ENCODE data around the gene FAM174C.
"Not testable (repeated sequence)": the region's sequence is repeated elsewhere in the genome, so short reads cannot be mapped to it uniquely, and the experiment has no call there.

Gene FAM174C

DNA sequence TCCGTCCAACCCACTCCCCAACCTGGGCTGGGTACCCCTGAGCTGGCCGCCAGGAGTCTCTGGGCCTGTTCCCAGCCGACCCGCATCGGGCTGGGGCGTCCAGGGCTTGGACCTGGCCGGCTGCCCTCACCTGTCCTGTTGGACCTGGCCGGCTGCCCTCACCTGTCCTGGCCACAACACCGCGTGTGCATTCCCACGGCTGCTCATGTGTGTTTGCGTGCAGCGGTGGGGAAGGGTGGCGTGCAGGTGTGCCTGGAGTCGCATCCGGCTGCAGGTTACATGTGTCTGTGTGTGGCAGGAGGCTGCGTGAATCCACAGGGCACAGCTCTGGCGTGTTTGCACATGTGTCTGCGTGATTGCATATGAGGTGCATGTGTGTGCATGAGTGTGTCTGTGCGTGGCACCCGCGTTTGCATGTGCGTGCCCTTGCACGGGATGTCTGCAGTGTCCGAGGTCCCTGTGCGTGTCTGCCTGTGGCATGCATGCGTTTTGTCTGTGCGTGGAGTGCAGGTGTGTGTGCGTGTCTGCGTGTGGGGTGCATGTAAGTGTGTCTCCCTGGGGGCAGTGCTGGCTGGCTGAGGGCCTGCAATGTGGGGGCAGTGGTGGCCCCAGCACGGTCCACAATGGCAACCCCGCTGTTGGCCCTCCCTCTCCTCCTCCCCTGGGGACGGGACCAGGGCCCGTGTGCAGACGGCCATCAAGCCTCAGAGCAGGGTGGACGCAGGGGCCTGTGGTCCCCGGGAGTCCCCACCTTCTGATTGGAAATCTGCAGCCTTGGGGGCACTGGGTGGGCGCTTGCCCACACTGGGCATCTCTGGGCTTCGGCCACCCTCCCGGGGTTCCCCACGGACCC lies 13.7 kb downstream of the FAM174C start:
- no peak for DNase-seq

DNA sequence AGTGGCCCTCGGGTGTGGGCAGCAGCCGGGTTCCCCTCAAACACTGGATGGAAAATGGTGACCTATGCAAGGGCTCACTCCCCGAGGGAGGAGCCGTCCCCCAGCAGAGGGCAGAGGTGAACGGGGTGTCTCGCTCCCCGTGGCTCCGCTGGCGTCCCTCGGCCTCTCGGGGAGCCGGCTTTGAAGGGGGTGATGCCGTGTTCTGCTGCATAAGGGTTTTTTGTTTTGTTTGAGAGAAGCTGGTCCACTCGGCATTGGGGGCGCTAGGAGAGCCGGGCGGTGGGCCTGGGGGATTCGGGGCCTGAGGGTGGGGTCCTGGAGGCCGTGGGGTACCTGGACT lies 14.3 kb downstream of the FAM174C start:
- no peak for DNase-seq

DNA sequence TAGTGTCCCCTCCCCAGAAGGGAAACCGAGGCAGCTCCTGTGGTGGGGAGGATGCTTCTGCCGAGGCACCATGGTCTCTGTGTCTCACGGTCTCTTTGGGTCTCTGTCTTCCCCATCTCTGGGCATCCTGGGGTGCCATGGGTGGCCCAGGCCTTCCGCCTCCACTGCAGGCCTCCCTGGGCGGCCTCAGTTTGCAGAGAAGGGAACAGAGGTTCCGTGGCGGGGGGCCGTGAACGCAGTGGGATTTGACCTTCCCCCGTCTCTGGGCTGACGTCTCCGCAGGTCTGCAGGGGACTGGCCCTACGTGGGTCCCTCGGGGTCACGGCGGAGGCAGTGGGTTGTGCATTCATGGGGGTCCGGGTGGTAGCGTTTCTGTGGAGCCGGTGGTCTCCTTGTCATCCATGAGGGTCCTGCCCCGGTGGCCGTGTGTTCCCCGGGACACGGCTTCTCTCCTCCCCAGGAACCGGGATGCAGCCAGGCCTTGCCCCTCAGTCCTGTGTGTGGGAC lies 14.9 kb downstream of the FAM174C start:
- DNase-seq = no peak

DNA sequence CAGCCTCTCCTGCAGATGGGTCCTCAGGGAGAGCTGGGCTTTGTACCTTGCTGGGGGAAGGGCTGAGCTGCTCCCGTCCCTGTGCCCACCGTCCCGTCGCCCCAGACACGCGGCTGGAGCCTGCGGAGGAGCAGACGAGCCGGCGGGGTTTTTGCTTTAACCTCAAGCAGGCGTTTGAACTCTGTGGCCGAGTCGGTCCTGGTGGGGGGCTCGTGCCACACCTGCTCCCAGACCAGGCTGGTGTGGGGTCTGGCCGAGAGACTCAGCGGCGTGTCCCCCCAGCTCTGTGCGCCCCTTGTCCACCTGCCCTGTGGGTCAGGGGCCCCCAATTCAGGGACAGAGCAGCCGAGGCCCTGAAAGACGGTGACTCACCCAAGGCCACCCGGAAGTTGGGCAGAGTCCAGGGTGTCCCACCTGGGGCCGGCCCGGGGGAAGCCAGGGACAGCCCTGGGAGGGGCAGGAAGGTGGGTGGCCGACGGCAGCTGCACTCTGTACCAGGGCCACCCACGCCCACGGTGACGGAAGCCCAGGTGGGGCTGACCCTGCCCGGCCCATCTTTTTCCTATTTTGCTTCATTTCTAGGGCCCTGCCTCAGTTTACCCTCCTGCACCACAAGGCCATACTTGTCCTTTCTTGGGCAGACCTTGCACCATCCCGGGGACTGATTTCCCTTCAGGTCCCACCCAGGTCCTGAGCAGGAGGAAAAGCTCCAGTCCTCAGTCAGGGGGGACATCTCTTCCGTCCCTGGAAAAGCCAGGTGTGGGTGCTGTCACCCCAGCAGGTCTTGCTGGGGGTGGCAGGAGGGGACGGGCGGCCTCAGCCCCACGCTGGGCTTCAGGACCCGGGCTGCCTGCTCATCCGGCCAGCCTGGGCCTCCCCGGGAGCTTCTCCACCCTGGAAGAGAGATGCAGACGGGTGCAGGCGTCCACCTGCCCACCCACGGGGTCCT lies 15.6 kb downstream of the FAM174C start:
- no peak for DNase-seq

DNA sequence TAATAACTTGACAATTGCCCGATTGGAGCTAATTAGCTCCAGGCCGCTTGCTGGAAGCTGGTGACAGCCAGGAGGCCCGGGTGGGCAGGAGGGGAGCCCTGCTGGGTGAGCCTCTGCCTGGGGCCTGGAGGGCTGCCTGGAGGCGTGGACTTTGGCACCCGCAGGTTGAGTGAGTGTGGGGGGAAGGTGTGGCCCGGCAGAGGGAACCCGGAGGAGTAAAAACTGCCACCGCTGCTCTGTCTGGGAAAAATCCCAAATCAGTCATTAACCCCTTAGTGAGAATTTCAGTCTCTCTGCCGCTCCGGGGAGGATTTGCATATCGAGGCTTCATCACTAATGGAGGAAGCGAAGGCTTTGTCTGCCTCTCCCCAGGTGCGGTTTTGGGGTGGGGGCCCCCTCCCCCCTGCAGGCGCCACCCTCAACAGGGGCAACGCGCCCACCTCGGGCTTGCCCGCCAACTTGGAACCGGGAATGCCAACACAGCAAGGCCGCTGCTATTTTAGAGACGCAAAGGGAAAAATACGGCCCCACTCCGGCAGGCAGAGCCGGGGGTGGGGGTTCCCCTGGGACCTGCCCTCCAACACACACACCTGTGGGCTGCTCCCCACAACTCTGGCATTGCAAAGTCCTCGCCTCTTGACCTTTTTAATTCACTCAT lies 16.6 kb downstream of the FAM174C start:
- no peak for DNase-seq

DNA sequence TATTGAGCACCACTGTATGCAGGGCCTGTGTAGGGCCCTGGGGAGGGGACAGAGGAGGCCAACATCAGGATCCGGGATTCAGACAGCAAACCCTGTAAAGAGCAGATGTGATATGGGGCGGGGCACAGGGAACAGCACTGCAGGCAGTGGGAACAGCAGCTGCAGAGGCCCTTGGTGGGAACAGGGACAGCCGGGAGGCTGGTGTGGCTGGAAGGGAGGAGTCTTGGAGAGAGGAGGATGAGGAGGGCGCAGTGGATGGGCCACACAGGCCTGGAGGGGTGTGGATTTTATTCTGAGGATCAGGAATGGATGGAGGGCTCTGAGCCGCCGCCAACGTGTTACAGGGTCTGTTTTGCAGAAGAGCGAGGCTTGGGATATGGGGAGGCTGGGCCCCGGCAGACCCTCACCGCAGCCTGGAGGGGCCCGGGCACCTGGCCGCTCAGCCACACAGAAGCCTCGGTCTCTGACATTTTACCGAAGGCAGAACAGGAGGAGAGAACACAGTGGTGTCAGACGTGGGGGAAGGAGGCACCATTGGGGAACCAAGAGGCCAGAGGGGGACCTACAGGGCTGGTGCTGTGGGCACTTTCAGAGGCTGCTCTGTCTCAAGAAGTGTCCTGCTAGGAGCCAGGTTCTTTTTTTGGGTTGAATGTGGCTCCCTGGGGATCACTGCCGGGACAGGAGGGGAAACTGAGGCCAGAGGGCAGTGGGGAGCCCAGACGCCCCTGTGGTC lies 17.3 kb downstream of the FAM174C start:
- no peak for DNase-seq

DNA sequence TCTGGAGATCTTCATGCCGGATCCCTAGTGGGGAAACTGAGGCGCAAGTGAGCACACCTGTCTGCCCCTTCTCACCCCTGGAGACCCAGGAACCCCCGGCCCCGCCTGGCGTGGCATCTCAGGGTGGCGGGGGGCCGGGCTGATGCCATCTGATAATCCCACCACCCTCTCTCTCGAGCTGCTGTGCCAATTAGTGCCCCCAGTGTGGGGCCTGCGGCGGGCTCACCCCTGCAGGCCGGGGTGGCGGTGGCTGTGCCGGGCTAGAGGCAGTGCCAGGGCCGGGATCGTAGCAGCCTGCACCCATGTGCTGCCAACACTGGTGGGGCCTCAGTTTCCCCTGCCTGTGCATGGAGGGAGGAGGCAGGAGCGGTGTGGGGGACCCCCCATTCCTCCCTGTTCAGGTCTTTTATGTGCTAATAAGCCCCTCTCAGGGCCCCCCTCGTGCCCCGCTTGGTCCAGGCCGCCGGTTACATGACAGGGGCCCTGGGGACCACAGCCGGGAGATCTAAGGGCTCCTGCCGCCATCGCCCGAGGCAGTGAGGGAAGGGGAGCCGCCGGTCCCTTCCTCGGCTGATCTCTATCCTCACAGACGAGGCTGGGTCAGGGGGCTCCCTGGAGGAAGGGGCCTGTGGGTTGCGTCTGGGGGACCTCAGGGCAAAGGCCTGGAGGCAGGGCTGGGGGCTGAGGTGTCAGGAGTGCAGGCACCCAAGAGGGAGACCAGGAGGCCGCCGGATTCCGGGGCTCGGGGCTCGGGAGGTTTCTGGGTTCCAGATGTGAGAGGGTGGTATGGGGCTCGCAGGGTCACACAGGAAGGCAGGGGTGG lies 18.7 kb downstream of the FAM174C start:
- no peak for DNase-seq

DNA sequence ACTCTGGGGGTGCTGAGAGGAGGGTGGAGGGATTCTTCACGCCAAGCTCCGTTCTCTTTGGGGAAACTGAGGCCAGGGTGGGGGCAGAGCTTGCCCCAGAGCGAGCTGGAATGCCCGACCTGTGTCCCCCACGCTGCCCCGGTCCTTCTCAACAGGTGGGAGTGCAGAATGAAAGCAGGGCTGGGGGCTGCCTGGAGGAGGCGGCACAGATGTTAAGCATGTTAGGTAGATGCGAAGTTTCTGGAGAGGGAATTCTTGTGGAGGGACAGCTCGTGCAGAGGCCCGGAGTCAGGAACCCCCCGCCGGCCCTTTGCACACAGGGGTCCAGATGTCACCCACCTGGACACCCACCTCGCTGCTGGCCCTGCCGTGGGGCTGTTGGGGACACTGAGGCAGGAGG lies 19.4 kb downstream of the FAM174C start:
- no peak for DNase-seq

DNA sequence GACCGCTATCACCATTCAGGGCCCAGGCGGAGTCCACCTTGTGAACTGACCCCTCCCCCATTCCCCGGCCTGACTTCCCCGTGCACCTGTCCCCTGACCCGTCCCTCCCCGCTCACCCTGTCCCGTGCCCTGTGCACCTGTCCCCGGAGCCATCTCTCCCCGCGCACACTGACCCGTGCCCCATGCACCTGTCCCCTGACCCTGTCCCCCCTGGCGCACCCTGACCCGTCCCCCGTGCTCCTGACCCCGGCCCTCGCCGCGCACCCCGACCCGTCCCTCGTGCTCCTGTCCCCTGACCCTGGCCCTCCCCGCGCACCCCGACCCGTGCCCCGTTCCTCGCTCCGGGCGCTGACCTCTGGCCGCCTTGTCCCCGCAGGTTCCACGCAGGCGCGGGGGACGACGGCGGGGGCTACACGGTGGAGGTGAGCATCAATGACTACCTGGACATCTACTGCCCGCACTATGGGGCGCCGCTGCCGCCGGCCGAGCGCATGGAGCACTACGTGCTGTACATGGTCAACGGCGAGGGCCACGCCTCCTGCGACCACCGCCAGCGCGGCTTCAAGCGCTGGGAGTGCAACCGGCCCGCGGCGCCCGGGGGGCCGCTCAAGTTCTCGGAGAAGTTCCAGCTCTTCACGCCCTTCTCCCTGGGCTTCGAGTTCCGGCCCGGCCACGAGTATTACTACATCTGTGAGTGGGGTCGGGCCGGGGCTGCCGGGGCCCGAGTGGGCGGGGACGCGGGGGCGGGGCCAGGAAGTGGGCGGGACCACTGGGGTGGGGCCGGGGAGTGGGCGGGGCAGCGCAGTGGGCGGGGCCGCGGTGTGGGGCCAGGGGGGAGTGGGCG lies 20.1 kb downstream of the FAM174C start:
- no peak for DNase-seq

DNA sequence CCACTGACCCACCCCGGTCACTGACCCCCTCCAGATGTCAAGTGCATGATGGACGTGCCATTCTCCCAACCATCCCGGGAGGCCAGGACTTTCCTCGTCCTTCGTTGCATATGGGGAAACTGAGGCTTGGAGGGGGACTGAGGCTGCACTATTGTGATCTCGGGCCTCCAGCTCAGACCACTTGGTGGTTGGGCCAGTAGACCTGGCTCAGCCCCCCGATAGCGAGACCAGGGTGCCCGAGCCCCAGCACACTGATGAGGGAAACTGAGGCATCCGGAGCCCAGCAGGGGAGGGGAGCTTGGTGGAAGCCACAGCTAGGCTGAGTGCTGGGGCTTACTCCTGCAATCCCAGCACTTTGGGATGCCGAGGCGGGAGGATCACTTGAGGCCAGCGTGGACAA lies 20.7 kb downstream of the FAM174C start:
- no peak for DNase-seq

DNA sequence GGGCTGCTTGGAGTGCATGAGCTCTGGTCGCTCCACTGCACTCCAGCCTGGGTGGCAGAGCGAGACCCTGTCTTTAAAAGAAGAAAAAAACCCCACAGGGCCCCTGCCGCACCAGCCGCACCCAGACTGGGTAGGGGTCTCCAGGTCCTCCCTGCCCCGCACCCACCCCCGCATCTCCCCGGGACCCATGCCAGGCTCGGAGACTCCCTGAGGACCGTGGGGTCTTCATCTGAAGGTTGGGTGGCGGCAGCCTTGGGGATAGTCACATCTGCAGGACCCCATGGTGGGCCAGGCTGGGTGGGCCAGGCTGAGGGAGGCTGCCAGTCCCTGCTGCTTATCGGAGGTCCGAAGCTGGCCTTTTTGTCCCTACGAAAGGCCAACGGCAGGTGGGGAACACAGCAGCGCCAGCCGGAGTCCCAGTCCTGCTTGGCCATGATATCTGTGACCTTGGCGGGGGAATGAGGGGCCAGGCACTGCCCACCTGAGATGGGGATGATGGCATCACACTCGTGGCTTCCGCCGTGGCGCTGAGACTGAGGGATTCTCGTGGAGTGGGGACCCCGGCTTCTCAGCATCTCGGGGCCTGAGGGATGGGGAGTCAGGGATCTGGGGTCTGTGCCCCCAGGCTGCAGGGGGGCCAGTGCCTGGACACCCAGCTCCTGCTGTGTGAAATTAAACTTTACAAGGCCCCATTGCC lies 21.4 kb downstream of the FAM174C start:
- no peak for DNase-seq

DNA sequence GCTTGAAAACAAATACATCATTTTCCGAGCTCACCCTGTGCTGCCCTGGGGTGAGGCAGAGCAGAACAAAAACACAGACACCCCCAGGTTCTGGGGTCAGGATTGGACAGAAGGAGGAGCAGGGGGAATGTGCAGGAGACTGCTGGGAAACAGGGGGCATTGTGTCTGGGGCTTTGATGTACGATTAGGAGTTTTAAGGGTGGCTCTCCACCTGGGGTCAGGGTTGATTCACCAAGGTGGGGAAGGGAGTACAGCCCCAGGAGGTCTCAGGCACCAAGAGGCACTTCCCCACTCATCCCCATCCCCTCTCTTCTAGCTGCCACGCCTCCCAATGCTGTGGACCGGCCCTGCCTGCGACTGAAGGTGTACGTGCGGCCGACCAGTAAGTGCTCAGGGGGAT lies 22.9 kb downstream of the FAM174C start:
- no peak for DNase-seq

DNA sequence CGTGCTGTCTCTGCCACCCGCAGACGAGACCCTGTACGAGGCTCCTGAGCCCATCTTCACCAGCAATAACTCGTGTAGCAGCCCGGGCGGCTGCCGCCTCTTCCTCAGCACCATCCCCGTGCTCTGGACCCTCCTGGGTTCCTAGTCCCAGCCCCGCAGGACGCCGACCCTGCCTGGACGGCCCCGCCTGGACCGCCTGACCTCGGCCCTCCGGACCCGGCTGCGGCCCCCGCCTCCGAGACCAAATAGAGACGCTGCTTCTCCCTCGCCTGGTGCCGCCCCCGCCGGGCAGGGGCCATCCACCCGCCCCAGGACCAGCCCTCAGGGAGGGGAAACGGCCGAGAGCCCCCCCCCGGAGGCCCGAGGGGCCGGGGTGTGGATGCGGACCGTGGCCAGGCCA lies 24.5 kb downstream of the FAM174C start:
- DNase-seq = no peak

DNA sequence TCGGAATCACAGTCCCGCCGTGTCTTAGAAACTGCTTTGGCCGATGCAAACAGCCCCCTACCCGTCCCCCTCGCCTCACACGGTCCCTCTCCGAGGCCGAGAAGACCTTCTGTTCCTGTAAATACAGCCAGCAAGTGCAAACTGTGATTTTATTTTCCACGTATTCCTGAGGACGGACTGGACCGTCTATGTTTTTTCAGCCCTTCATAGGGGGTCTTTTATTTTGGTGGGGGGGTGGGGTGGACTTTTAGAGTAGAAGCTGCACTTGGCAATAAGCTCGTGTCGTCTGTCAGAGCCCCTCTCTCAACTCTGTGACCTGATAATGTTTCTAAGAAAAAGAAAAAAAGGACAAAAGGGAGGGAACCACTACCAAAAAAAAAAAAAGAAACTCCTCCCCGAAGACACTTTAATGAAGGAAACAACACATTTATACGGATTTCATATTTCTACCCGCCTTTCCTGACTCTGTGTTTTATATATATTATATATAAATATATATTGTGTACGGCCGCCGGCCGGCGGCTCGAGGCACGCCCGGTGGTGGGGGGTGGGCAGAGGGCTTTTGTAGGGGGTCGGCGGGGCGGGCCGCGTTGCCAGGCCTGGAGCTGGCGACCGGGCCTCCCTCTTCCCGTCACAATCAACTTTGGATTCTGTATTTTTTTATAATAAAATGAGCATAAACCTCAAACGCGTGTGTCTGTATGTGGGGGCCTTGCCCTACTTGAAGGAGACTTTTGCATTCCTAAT lies 25.6 kb downstream of the FAM174C start:
- no peak for DNase-seq

DNA sequence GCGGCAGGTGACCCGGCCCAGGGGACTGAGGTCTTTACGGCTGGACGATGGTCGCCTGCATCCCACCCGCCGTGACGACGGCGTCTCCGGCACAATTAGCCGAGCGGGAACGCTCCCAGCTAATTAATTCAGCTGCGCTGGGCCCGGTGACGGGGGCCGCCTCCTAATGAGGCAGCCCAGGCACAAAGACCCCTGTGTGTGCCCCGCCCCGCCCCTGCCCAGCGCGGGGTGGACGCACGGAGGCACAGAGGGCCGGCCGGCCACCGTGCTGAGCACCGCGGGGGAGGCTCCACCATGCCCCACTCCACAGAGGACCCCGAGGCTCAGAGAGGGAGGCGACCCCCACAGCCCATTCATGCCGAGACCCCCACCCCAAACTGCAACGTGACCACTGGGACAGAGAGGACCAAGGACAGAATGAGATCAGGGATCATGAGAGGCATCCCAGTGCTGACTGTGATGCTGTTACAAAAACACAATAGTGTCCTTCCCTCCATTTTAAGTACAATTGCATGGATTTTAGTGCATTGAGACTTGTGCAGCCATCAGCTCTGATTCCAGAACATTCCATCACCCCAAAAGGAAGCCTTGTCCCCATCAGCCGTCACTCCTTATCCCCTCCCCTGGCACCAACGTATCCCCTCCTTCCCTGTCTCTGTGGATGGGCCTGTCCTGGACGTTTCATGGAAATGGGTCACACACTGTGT lies 27.4 kb downstream of the FAM174C start:
- DNase-seq = no peak

DNA sequence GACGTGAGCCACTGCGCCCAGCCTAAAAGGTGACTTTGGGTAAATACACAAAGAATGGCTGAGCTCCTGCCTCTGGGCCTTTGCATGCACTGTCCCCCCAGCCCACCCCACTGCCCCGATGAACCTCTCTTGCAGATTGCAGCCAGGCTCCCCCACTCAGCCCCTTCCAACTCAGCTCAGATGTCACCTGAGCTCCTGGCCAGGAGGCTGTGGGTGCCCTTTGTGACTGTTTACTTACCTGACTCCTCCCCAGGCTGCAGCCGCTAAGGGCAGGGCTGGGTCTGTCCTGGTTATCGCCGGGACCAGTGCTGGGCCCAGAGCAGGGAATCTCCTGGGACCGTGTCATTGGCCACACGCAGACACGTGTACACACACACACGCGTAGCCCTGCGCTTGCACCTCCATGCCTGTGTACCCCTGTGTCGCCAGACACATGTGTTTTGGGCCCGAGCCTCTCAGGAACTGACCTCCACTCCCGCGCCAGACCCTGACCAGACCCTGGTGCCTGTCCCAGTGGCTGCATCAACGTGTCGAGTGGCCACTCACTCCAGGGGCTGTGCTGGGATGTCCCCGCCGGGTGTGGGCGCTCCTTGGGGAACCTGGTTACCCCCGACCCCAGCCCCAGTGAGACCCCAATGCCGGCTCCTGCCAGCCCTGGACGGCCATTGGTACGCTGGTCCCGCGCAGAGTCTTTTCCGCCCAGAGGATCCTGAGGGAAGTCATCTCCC lies 29.0 kb downstream of the FAM174C start:
- no peak for DNase-seq

DNA sequence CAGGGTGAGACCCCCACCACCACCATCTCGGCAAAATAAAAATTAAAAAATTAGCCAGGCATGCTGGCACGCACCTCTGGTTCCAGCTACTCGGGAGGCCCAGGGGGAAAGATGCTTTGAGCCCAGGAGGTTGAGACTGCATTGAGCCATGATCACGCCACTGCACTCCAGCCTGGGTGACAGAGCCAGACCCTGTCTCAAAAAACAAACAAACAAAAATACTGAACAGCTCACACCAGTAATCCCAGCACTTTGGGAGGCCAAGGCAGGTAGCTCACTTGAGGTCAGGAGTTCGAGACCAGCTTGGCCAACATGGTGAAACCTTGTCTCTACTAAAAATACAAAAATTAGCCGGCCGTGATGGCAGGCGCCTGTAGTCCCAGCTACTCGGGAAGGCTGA lies 30.0 kb downstream of the FAM174C start:
- not testable (repeated sequence) for DNase-seq

DNA sequence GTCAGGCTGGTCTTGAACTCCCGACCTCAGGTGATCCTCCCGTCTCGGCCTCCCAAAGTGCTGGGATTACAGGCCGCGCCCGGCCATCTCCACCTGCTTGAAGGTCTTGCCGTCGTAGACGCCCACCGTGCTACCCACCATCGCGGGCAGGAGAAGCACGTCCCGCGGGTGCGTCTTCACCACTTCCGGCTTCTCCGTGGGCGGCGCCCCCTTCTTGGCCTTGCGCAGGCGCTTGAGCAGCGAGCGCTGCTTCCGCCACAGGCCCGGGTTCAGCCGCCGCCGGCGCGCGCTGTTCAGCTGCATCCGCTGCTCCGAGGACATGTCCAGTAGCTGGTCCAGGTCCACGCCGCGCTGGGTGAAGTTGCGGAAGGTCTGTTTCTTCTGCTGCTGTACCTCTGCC lies 32.0 kb downstream of the FAM174C start:
- peak; percentile 14 for DNase-seq
